Activated T-cell treated with anti-CD3 and anti-CD28 coated beads, Interleukin-2, amount 50 U/mL, for 48 hours (primary cell): ENCODE data around the gene TIPIN.
"Not testable (repeated sequence)": the region's sequence is repeated elsewhere in the genome, so short reads cannot be mapped to it uniquely, and the experiment has no call there.

Experiments used
- DNase-seq, 2 experiments: peaks; one replicate each; pipeline ENCODE4 v3.0.0-alpha.2; 2020

TIPIN gene

GRCh38 chr15:66381376-66381775, 24.9 kb upstream of the TIPIN start:
- DNase-seq: not testable (repeated sequence)

- DNase-seq: no peak
Measured at GRCh38 chr15:66378814-66379430, 22.4 kb upstream of the TIPIN start.

GRCh38 chr15:66374179-66374578, 17.7 kb upstream of the TIPIN start:
- DNase-seq: no peak

GRCh38 chr15:66369773-66370651, 13.5 kb upstream of the TIPIN start:
- peak; percentile 37 for DNase-seq

GRCh38 chr15:66364944-66365528, 8.6 kb upstream of the TIPIN start:
- no peak for DNase-seq

- no peak for DNase-seq
Measured at GRCh38 chr15:66362776-66363175, 6.3 kb upstream of the TIPIN start.

GRCh38 chr15:66361745-66362460, 5.4 kb upstream of the TIPIN start:
- not testable (repeated sequence) for DNase-seq

- no peak for DNase-seq
Measured at GRCh38 chr15:66359740-66360139, 3.3 kb upstream of the TIPIN start.

GRCh38 chr15:66356077-66356358, 467 bp downstream of the TIPIN start:
- no peak for DNase-seq

GRCh38 chr15:66348530-66348929, 8.0 kb downstream of the TIPIN start:
- DNase-seq: not testable (repeated sequence)

GRCh38 chr15:66328771-66329170, 27.7 kb downstream of the TIPIN start:
- DNase-seq: no peak

GRCh38 chr15:66327736-66328135, 28.7 kb downstream of the TIPIN start:
- no peak for DNase-seq

- DNase-seq: no peak
Measured at GRCh38 chr15:66326051-66326450, 30.4 kb downstream of the TIPIN start.

- DNase-seq: no peak
Measured at GRCh38 chr15:66323312-66323928, 33.1 kb downstream of the TIPIN start.

GRCh38 chr15:66312144-66312543, 44.3 kb downstream of the TIPIN start:
- DNase-seq: no peak

- no peak for DNase-seq
Measured at GRCh38 chr15:66310786-66311185, 45.7 kb downstream of the TIPIN start.

GRCh38 chr15:66309828-66310227, 46.7 kb downstream of the TIPIN start:
- no peak for DNase-seq

- DNase-seq: no peak
Measured at GRCh38 chr15:66308531-66308930, 48.0 kb downstream of the TIPIN start.

- DNase-seq: no peak
Measured at GRCh38 chr15:66306381-66306780, 50.1 kb downstream of the TIPIN start.

- not testable (repeated sequence) for DNase-seq
Measured at GRCh38 chr15:66304425-66304824, 52.1 kb downstream of the TIPIN start.

GRCh38 chr15:66302489-66303278, 53.8 kb downstream of the TIPIN start:
- no peak for DNase-seq

GRCh38 chr15:66298803-66299251, 57.7 kb downstream of the TIPIN start:
- DNase-seq: no peak
